Measurements from ENCODE around the gene CGB5.
"Not testable (repeated sequence)": the region's sequence is repeated elsewhere in the genome, so short reads cannot be mapped to it uniquely, and the experiment has no call there.

DNA sequence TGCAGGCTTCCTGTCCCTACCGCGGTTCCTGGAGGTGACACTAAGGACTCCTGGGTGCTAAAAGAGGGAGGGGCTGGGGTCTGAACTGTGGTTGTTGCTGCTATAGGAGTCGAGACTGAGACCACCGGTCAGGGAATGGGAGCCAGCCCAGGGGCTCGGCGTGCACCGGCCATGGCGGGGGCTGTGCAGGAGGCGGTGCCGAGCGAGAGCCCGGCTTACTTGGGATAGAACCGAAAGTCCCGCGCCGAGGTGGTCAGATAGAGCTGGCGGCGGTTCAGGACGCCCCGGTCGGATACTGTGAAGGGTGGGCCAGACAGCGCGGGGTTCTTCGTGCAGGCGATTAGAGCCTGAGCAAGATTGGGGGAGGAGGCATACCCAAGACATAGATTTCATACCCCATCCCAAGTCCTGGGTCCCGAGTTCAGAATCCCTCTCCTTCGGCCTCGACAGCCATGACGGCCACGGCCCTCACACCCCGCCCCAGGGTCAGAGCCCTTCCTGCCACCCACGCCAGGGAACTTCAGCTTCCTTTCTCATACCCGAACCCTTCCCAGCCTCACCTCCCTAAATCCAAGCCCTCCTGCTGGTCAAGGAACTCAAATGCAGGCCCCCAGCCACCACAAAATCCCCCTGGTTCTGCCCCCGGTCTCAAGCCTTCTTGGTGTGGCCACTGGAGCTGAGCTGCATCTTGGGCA lies 13.4 kb downstream of the CGB5 start:
- TF ChIP-seq RFX5 (IDR thresholded peaks at IDR 0.05); POLR2A (IDR thresholded peaks at IDR 0.05; ENCODE audit: low read length); NR3C1 (IDR thresholded peaks at IDR 0.05); MYC (IDR thresholded peaks at IDR 0.05; ENCODE audit: borderline replicate concordance, low read length); CHD4 (IDR thresholded peaks at IDR 0.05; ENCODE audit: borderline replicate concordance); CEBPB (IDR thresholded peaks at IDR 0.05); EP300 (IDR thresholded peaks at IDR 0.05); JUN (IDR thresholded peaks at IDR 0.05); KDM5A (IDR thresholded peaks at IDR 0.05): not testable (repeated sequence)
- TF ChIP-seq, protein P1, sequence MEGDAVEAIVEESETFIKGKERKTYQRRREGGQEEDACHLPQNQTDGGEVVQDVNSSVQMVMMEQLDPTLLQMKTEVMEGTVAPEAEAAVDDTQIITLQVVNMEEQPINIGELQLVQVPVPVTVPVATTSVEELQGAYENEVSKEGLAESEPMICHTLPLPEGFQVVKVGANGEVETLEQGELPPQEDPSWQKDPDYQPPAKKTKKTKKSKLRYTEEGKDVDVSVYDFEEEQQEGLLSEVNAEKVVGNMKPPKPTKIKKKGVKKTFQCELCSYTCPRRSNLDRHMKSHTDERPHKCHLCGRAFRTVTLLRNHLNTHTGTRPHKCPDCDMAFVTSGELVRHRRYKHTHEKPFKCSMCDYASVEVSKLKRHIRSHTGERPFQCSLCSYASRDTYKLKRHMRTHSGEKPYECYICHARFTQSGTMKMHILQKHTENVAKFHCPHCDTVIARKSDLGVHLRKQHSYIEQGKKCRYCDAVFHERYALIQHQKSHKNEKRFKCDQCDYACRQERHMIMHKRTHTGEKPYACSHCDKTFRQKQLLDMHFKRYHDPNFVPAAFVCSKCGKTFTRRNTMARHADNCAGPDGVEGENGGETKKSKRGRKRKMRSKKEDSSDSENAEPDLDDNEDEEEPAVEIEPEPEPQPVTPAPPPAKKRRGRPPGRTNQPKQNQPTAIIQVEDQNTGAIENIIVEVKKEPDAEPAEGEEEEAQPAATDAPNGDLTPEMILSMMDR (IDR thresholded peaks at IDR 0.05), result not testable (repeated sequence)
- TF ChIP-seq, protein P2, sequence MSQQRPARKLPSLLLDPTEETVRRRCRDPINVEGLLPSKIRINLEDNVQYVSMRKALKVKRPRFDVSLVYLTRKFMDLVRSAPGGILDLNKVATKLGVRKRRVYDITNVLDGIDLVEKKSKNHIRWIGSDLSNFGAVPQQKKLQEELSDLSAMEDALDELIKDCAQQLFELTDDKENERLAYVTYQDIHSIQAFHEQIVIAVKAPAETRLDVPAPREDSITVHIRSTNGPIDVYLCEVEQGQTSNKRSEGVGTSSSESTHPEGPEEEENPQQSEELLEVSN (IDR thresholded peaks at IDR 0.05; ENCODE audit: borderline replicate concordance, low read depth), result not testable (repeated sequence)
- TF ChIP-seq, protein P3, sequence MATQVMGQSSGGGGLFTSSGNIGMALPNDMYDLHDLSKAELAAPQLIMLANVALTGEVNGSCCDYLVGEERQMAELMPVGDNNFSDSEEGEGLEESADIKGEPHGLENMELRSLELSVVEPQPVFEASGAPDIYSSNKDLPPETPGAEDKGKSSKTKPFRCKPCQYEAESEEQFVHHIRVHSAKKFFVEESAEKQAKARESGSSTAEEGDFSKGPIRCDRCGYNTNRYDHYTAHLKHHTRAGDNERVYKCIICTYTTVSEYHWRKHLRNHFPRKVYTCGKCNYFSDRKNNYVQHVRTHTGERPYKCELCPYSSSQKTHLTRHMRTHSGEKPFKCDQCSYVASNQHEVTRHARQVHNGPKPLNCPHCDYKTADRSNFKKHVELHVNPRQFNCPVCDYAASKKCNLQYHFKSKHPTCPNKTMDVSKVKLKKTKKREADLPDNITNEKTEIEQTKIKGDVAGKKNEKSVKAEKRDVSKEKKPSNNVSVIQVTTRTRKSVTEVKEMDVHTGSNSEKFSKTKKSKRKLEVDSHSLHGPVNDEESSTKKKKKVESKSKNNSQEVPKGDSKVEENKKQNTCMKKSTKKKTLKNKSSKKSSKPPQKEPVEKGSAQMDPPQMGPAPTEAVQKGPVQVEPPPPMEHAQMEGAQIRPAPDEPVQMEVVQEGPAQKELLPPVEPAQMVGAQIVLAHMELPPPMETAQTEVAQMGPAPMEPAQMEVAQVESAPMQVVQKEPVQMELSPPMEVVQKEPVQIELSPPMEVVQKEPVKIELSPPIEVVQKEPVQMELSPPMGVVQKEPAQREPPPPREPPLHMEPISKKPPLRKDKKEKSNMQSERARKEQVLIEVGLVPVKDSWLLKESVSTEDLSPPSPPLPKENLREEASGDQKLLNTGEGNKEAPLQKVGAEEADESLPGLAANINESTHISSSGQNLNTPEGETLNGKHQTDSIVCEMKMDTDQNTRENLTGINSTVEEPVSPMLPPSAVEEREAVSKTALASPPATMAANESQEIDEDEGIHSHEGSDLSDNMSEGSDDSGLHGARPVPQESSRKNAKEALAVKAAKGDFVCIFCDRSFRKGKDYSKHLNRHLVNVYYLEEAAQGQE (IDR thresholded peaks at IDR 0.05), result not testable (repeated sequence)

All from A549 (cell line).